DND-41 (cell line): ENCODE results near the gene LRP10.
"Not testable (repeated sequence)": the region's sequence is repeated elsewhere in the genome, so short reads cannot be mapped to it uniquely, and the experiment has no call there.

Experiments
- ATAC-seq: fragments of 200-7000 bp; cut with Tn5 transposase; 3 replicates; pipeline ENCODE4 v1.9.1; 2021; ENCODE audit warnings: low read depth; ENCODE audit not compliant: insufficient read depth
- DNase-seq: peaks from one replicate; pipeline ENCODE4 v3.0.0-alpha.2; 2020
- H2AFZ ChIP-seq: 2 replicates; pipeline ENCODE4 v1.6.0; 2012; ENCODE audit warnings: low read depth, low read length
- H3K27ac ChIP-seq: 2 replicates; pipeline ENCODE4 v1.5.1; 2012; ENCODE audit warnings: low read length, inconsistent platforms
- H3K27me3 ChIP-seq: fragments of 200-600 bp; sonication (generic); 2 replicates; pipeline ENCODE4 v1.6.0; 2012; ENCODE audit warnings: low read length, mild to moderate bottlenecking, inconsistent platforms; ENCODE audit not compliant: insufficient read depth, poor library complexity
- H3K36me3 ChIP-seq: 2 replicates; pipeline ENCODE4 v1.5.1; 2012; ENCODE audit warnings: low read length, inconsistent platforms; ENCODE audit not compliant: insufficient read depth
- H3K4me1 ChIP-seq: 2 replicates; pipeline ENCODE4 v1.5.1; 2012; ENCODE audit warnings: mild to moderate bottlenecking, low read length; ENCODE audit not compliant: insufficient read depth
- H3K4me2 ChIP-seq: 2 replicates; pipeline ENCODE4 v1.6.0; 2012; ENCODE audit warnings: mild to moderate bottlenecking, moderate library complexity, low read length, inconsistent platforms; ENCODE audit not compliant: insufficient read depth
- H3K4me3 ChIP-seq, 2 experiments: fragments of 200-600 bp in 1 of 2; shearing (Covaris generic) in 1 of 2; 2 replicates each; pipeline ENCODE4 v1.5.1; 2012 to 2016; ENCODE audit warnings: inconsistent platforms in 2 of 2, low read length in 2 of 2, mild to moderate bottlenecking in 2 of 2, low read depth in 1 of 2, moderate library complexity in 1 of 2
- H3K79me2 ChIP-seq: 2 replicates; pipeline ENCODE4 v1.6.0; 2012; ENCODE audit warnings: low read length, inconsistent platforms; ENCODE audit not compliant: insufficient read depth
- H3K9ac ChIP-seq: 2 replicates; pipeline ENCODE4 v1.6.0; 2012; ENCODE audit warnings: low read depth, mild to moderate bottlenecking, inconsistent platforms, low read length, moderate library complexity
- H3K9me3 ChIP-seq: 2 replicates; pipeline ENCODE4 v1.5.1; 2012; ENCODE audit warnings: low read length, moderate library complexity, mild to moderate bottlenecking, inconsistent platforms; ENCODE audit not compliant: insufficient read depth, severe bottlenecking
- H4K20me1 ChIP-seq: 2 replicates; pipeline ENCODE4 v1.6.0; 2012; ENCODE audit warnings: low read length; ENCODE audit not compliant: insufficient read depth
- EZH2 ChIP-seq: IDR thresholded peaks from 3 replicates; pipeline ENCODE4 v1.6.1; 2012; ENCODE audit warnings: borderline replicate concordance, low read depth, mild to moderate bottlenecking, moderate library complexity, low read length, inconsistent platforms; ENCODE audit not compliant: severe bottlenecking
- TF ChIP-seq, protein P1 (sequence below): IDR thresholded peaks from 2 replicates; pipeline ENCODE4 v1.5.1; 2012; ENCODE audit warnings: borderline replicate concordance, low read length, moderate library complexity, mild to moderate bottlenecking; ENCODE audit not compliant: poor library complexity, severe bottlenecking; ENCODE audit errors: extremely low read depth

LRP10 gene

DNA sequence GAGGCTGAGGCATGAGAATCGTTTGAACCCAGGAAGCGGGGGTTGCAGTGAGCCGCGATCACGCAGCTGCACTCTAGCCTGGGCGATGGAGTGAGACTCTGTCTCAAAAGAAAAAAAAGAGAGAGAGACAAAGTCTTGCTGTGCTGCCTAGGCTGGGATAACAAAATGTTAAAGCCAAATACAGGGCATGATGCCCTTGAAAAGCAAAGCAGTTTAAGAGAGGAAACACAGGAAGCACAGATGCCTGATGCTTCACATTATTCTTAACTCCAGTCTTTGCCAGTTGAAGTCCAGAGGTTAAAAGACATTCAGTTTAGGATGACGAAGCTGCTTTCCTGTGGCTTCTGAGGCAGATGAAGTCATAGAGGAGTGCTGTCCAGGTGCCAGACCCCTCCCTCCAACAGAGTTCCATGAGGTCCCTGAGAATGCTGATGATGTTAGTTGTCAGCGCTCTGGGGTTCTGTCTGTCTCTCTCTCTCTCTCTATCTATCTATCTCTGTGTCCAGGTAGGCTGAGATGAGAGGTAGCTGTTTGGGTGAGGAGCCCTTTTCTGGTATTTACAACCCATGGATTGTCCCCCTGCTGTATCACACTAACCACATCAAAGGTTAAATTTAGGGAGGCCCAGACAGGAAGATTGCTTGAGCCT is 46.7 kb upstream of the LRP10 start:
- H3K9ac ChIP-seq, result peak overlapping the region; percentile 39
- H3K9me3 ChIP-seq, result no peaks in the 10 kb centered on the region
- H2AFZ ChIP-seq, result peak overlapping the region; percentile 71
- H3K4me2 ChIP-seq, result peak overlapping the region; percentile 54
- no peaks in the 10 kb centered on the region; the same call in 1 of the 2 replicates for H3K36me3 ChIP-seq
- TF ChIP-seq EZH2, result no peak
- TF ChIP-seq, protein P1, sequence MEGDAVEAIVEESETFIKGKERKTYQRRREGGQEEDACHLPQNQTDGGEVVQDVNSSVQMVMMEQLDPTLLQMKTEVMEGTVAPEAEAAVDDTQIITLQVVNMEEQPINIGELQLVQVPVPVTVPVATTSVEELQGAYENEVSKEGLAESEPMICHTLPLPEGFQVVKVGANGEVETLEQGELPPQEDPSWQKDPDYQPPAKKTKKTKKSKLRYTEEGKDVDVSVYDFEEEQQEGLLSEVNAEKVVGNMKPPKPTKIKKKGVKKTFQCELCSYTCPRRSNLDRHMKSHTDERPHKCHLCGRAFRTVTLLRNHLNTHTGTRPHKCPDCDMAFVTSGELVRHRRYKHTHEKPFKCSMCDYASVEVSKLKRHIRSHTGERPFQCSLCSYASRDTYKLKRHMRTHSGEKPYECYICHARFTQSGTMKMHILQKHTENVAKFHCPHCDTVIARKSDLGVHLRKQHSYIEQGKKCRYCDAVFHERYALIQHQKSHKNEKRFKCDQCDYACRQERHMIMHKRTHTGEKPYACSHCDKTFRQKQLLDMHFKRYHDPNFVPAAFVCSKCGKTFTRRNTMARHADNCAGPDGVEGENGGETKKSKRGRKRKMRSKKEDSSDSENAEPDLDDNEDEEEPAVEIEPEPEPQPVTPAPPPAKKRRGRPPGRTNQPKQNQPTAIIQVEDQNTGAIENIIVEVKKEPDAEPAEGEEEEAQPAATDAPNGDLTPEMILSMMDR, result no peak
- no peaks in the 10 kb centered on the region for H4K20me1 ChIP-seq
- ATAC-seq (peak; percentile 88), DNase-seq (peak; percentile 84)
- H3K79me2 ChIP-seq, result peaks cover under 1% of the 10 kb centered on the region
- peak overlapping the region; percentile 88 for H3K27ac ChIP-seq
- H3K27me3 ChIP-seq, result no peaks in the 10 kb centered on the region
- peak overlapping the region in 1 of 2 experiments; percentile 4; a peak in 1 of 4 replicates for H3K4me3 ChIP-seq
- H3K4me1 ChIP-seq, result peaks cover 35% of the 10 kb centered on the region

DNA sequence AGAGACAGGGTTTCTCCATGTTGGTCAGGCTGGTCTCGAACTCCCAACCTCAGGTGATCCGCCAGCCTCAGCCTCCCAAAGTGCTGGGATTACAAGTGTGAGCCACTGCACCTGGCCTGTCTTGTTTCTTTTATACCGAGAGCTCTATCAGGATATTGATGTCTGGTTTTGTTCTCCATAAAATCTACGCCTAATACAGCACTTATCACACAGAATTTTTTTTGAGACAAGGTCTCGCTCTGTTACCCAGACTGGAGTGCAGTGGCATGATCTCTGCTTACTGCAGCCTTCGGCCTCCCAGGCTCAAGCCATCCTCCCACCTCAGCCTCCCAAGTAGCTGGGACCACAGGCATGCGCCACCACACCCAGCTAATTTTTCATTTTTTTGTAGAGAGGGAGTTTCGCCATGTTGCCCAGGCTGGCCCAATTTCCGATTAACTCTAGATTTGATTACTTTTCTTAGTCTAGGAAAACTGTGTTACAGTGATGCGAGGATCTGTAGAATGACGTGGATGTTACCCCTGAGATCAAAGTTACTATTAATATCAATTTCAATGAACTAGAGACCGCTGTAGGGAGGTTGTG is 42.4 kb upstream of the LRP10 start:
- H3K27me3 ChIP-seq, H4K20me1 ChIP-seq, ATAC-seq, H3K9me3 ChIP-seq, DNase-seq: not testable (repeated sequence)
- peak overlapping the region; percentile 63 for H3K4me2 ChIP-seq
- peak overlapping the region; percentile 92 to 93; a peak in 3 of 4 replicates for H3K4me3 ChIP-seq
- peak overlapping the region; percentile 90 for H3K27ac ChIP-seq
- peaks cover 18% of the 10 kb centered on the region for H3K79me2 ChIP-seq
- H2AFZ ChIP-seq, result peak overlapping the region; percentile 97
- peaks cover 46% of the 10 kb centered on the region for H3K4me1 ChIP-seq
- H3K36me3 ChIP-seq, result peaks cover 25% of the 10 kb centered on the region
- H3K9ac ChIP-seq, result peak overlapping the region; percentile 96

DNA sequence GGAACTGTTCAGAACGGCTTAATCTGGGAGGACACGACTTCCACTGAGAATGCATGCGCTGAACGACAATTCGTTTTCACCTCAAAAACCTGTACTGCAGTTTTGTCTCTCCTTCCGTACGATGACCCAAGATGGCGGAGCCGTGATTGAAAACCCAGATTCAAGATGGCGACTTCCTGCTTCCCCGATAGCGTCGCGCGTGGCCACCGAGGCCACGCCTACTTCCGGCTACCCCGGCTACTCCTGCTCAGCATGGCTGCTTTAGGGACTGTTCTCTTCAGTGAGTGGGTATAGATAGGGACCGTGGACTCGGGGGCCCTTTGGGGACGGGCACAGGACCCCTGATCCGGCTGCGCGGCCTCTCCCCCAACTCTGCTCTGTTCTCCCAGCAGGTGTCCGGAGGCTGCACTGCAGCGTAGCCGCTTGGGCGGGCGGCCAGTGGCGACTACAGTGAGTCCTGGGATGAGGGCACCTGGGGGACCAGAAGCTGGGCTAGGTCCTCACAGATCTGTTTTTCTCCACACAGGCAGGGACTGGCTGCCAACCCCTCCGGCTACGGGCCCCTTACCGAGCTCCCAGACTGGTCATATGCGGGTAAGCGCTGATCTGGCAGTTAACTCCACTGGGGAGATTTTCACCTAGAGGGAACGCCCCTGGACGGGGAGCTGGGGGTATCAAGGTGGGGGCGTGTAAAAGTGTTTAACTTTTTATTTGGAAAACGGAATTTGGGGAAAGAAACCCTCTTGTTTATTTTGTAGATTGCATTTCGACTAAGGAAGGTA is 41.7 kb upstream of the LRP10 start, which contains the start of gene MRPL52:
MRPL52 (plus strand) TSS at position 227 of the 782 bp plus-strand sequence; CDS start at position 253, 26 bp downstream.
- H3K27me3 ChIP-seq, result no peaks in the 10 kb centered on the region
- H3K36me3 ChIP-seq, result peaks cover 31% of the 10 kb centered on the region
- peak within 1 kb of the TSS; percentile 96 for H3K9ac ChIP-seq
- ATAC-seq (peak; percentile 92), DNase-seq (peak; percentile 93)
- no peaks in the 10 kb centered on the region for H4K20me1 ChIP-seq
- TF ChIP-seq EZH2, result no peak
- TF ChIP-seq, protein P1, result peak; percentile 4
- H2AFZ ChIP-seq, result peak within 1 kb of the TSS; percentile 97
- H3K4me1 ChIP-seq, result peaks cover 39% of the 10 kb centered on the region
- no peaks in the 10 kb centered on the region for H3K9me3 ChIP-seq
- peak within 1 kb of the TSS; percentile 90 for H3K27ac ChIP-seq
- peaks cover 18% of the 10 kb centered on the region for H3K79me2 ChIP-seq
- H3K4me3 ChIP-seq, result peak within 1 kb of the TSS; percentile 92 to 93
- peak within 1 kb of the TSS; percentile 63 for H3K4me2 ChIP-seq
